ENCODE results near the gene CCNI2.

GRCh38 chr5:132746592-132746953 is 653 bp upstream of the CCNI2 start:
- TF ChIP-seq POLR2A (IDR thresholded peaks at IDR 0.05; ENCODE audit: low read depth, low read length) (no peak), TAF1 (IDR thresholded peaks at IDR 0.05; ENCODE audit: borderline replicate concordance, low read depth, low read length) (no peak)

All from GM12892 (cell line).